KOPT-K1 (cell line): ENCODE measurements around the gene TTC28.
"Not testable (repeated sequence)": the region's sequence is repeated elsewhere in the genome, so short reads cannot be mapped to it uniquely, and the experiment has no call there.

Experiments used
- H3K27ac ChIP-seq: fragments of 200-600 bp; sonication (generic); 2 replicates; pipeline ENCODE4 v1.5.1; 2016; ENCODE audit warnings: antibody characterized with exemption, mild to moderate bottlenecking, low read depth, low read length; ENCODE audit not compliant: poor library complexity, severe bottlenecking
- H3K36me3 ChIP-seq: fragments of 200-600 bp; sonication (generic); 2 replicates; pipeline ENCODE4 v1.5.1; 2017; ENCODE audit warnings: antibody characterized with exemption, mild to moderate bottlenecking, low read length, moderate library complexity; ENCODE audit not compliant: insufficient read depth
- H3K9me3 ChIP-seq: fragments of 200-600 bp; sonication (generic); 2 replicates; pipeline ENCODE4 v1.5.1; 2017; ENCODE audit warnings: antibody characterized with exemption, low read length, mild to moderate bottlenecking; ENCODE audit not compliant: insufficient read depth, poor library complexity, severe bottlenecking

The TTC28 gene

DNA sequence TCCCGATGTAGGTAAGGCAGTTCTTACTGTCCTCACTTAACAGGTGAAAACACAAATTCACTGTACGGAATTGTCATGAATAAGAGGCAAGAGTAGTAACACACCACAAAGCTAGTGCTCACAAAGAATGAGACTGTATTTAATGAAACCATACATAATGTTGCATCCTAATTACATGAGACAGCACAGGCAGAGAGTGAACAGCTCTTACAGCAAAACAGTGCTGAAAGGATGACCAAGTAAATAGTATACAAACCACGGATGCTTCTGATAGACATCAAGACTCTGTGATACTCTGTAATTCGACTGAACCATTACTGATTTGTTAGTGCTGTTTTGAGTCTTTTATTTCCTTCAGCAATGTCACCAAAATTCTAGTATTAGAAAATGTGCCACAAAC lies 282.3 kb downstream of the TTC28 start:
- Histone ChIP-seq H3K27ac (no peak overlapping the region), H3K36me3 (no peaks in the 10 kb centered on the region), H3K9me3 (no peaks in the 10 kb centered on the region)

DNA sequence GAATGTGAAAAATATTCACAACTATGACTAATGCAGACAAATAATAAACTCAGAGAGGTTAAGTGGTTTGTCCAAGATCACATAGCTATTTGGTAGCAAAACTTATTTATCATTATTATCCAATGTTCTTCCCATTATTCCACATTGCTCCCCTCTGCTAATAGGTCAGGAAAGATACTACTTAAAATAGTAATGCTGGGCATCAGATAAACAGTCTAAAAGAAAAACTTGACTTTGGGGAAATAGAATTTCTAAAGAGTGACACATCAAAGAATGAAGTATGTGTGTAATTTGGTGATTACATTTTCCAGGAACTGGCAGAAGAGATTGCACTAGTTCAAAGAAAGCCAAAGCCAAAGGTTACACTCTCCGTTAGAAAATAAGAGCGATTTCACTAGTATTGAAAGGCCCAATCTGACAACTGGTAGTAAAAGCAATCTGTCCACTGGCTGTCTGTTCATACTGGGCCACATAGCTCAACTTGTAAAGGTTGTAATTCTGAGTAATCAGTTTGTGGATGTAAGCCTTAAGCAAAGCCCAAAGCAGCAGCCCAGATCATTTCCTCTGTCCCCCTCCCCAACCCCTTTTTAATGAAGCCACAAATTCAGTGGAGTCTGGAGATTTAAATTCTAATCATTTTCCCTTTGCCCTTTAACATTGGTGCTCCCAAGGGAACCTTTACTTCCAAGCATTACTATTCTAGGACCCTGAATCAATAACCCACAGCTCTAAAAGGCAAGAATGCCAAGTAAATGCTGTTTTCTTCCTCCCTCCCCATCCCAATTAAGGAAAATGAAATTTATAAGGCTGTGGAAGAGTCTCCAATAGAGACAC lies 283.5 kb downstream of the TTC28 start:
- H3K36me3 ChIP-seq: no peaks in the 10 kb centered on the region
- no peak overlapping the region for H3K27ac ChIP-seq
- no peaks in the 10 kb centered on the region for H3K9me3 ChIP-seq

DNA sequence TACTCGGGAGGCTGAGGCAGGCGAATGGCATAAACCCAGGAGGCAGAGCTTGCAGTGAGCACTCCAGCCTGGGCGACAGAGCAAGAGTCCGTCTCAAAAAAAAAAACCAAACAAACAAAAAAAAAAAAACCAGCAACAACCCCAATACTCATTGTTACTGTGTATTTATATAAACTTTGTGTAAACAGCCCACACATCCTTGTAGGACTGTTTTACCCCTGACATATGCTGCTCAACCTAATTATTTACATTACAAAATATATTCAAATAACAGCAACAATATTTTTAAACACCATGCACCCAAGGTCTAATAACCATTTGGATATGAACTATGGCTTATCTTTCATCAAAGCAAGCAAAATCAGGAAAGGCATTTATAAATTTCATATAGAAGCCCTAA lies 284.1 kb downstream of the TTC28 start:
- no peaks in the 10 kb centered on the region for H3K9me3 ChIP-seq
- no peaks in the 10 kb centered on the region for H3K36me3 ChIP-seq
- no peak overlapping the region for H3K27ac ChIP-seq

DNA sequence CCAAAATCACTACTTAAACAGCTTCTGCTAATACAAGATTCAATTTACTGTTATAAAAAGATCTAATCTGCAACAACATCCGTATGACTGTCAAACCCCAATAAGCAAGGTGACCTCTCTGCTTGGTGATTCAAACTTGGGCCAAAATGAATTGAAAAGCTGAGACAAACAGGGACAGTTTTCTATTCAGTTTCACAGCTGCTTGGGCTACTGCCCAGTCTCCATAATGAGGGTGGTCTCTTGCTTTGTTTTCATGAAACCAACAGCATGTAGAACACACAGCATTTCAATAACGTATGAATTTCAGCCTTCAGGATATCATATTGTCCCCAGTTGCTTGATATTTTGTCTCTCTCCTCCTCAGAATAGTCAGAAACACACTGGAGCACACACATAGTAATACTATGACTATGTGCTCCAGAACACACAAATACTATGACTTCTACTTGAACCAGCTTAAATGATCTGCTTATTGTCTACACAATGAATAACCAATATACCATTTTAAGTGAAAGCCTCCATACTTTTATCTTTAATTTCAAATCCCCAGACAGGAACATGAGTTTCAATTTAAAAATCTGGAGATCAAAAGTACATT lies 285.0 kb downstream of the TTC28 start:
- no peaks in the 10 kb centered on the region for H3K36me3 ChIP-seq
- no peaks in the 10 kb centered on the region for H3K9me3 ChIP-seq
- no peak overlapping the region for H3K27ac ChIP-seq

DNA sequence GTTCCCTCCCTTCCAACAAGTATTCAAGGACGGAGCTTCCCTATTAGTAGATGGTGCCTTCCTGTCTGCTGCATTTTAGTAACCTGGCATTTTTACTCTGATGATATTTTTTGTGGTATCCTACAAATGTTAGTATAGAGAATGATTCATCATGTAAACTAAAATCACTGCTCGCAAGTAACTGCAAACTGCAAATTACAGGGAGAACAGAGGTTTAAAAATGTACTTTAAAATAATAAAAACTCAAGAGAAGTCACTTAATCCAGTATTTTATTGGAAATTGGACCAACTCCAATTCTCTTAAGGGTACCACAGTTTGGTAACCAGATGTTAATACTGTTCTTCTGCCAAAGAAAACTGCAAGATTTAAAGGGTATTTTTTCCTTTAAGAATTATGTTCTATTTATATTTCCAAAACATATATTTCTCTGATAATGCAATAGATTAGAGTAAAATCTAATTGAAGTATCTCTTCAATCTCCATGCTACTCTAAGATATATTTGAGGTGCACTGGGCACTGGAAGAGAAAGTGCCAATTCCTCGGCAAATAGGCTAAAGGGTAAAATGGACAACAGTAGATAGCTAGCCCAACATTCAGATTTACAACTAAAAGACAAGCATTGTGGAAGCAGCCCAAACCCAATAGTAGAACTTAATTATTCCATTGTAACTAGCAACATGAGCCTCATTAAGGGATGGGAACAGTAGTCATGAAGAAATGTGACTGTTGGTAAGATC lies 298.0 kb downstream of the TTC28 start:
- H3K9me3 ChIP-seq: no peaks in the 10 kb centered on the region
- no peaks in the 10 kb centered on the region for H3K36me3 ChIP-seq
- no peak overlapping the region for H3K27ac ChIP-seq

DNA sequence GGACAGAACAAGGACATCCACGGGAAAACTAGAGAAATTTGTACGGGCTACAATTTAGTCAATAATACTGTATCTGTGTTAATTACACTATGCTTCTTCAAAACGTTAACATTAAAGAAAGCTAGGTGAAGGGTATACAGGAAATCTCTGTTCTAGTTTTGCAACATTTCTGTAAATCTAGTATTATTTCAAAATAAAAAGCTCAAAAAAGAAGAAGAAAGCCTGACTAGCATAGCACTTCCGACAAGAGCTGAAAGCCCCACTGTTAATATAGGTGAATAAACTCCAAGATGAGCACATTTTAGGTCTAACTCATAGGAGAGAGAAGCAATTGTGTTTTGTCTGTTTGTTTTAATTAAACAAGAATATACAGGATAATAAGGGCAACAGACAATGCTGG lies 299.7 kb downstream of the TTC28 start:
- Histone ChIP-seq H3K9me3 (no peaks in the 10 kb centered on the region), H3K27ac (no peak overlapping the region), H3K36me3 (no peaks in the 10 kb centered on the region)

DNA sequence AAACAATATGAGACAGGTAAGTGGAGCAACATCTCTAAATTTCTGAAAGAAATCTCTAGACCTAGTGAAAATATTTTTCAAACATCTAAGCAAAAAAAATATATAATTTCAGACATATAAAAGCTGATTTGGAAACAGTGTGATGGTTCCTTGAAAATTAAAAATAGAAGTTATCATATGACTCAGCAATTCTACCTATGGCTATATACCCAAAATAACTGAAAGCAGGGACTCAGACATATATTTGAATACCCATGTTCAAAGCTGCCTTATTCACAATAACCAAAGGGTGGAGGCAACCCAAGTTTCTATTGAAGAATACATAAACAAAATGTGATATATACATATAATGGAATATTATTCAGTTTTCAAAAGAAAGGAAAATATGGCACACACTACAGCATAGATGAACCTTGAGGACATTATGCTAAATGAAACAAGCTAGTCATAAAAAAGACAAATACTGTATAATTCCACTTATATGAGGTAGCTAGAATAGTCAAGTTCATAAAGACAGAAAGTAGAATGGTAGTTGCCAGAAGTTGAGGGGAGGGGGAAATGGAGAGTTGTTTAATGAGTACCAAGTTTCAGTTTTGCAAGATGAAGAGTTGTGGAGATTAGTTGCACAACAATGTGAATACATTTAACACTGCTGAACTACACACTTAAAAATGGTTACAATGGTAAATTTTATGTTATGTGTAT lies 300.4 kb downstream of the TTC28 start:
- H3K9me3 ChIP-seq: no peaks in the 10 kb centered on the region
- no peaks in the 10 kb centered on the region for H3K36me3 ChIP-seq
- no peak overlapping the region for H3K27ac ChIP-seq

DNA sequence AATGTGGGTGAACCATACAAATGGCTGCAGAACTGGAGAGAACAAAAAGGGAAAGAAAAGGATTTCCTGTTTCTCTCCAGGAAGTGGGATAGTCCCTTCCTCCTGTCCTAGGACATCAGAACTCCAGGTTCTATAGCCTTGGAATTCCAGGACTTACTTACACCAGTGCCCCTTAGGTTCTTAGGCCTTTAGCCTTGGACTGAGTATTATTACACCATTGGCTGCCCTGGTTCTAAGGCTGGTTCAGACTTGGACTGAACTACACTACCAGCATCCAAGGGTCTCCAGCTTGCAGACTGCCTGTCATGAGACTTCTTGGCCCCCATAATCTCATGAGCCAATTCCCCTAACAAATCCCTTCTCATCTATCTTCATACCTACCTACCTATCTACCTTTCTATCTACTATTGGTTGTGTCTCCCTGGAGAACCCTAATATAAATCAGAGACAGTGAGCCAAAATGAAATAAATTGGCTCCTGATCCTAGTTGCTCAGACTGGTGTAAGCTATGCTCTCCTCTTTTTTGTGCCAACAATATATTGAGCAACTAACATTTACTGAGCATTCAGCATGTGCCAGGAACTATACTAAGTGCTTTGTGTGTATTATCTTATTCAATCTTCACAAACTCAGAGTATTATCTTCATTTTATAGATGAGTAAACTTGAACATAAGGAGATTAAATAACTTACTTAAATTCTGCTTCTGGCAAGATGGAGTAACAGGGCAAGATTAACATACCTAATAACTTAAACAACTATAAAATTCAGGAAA lies 303.7 kb downstream of the TTC28 start:
- Histone ChIP-seq H3K36me3 (no peaks in the 10 kb centered on the region), H3K27ac (no peak overlapping the region), H3K9me3 (no peaks in the 10 kb centered on the region)

DNA sequence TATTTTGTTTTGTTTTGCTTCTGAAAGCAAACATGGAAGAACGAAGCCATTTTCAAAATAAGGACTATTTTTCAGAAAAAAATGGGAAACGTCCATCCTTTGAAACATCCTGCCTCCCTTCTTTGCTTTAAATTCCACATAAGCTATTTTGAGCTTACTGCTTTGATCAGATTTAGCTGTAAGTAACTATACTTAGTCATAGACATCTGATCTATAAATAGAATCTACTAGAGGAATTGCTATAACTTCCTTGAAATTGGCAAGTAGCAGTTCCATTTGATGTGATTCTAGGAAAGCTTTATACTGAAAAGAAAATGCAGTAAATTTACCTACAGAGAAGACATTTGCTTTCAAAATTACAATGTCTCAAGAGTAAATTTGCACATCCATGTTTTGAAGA lies 305.8 kb downstream of the TTC28 start:
- Histone ChIP-seq H3K9me3 (no peaks in the 10 kb centered on the region), H3K27ac (no peak overlapping the region), H3K36me3 (no peaks in the 10 kb centered on the region)

DNA sequence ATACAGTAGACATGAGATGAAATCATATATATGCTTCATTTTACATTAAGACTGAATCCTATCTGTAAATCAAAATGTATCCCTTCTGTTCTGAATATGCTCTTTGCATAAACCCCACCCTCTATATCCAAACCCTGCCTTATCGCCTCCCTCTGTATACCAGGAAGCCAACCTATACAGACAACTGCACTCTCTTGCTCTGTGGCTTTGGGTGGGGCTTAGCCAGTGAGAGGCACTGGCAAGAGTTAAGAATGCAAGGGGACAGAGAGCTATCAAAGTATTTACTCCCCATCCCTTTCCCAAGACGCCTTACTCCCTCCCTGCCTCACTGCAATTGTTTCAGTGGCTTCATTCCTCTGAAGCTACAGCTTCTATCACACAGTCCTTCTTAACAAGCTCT lies 309.8 kb downstream of the TTC28 start:
- no peaks in the 10 kb centered on the region for H3K36me3 ChIP-seq
- H3K9me3 ChIP-seq: no peaks in the 10 kb centered on the region
- no peak overlapping the region for H3K27ac ChIP-seq

DNA sequence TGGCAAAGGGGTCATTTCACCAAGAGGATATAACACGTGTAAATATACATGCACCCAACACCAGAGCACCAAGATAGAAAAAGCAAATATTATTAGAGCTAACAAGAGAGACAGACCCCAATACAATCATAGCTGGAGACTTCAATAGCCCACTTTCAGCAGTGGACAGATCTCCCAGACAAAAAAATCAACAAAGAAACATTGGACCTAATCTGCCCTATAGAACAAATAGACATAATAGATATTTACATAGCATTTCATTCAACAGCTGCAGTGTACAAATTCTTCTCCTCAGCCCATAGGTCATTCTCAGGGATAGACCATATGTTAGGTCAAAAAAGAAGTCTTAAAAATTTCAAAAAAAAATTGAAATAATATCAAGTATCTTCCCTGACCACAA lies 312.8 kb downstream of the TTC28 start:
- peaks cover 17% of the 10 kb centered on the region for H3K9me3 ChIP-seq
- H3K27ac ChIP-seq: no peak overlapping the region
- H3K36me3 ChIP-seq: no peaks in the 10 kb centered on the region

DNA sequence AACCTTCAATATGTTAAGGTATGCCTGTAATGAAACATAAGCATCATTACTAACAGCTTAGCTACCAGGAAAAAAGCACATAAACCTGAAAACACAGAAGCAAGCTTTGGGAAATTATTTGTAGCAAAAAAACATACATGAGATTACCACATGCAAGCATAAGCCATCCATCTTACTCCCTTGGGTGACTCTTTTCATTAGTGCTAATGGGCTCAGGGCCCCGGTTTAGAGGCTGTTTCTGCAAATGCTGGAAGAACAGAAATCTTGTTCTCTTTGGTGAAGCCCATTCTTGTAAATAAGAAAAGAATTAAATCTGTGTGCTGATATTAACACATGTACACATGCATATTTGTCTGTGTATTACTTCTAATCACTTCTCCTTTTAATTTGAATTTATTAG lies 314.3 kb downstream of the TTC28 start:
- Histone ChIP-seq H3K9me3 (peaks cover 17% of the 10 kb centered on the region), H3K36me3 (no peaks in the 10 kb centered on the region), H3K27ac (no peak overlapping the region)

DNA sequence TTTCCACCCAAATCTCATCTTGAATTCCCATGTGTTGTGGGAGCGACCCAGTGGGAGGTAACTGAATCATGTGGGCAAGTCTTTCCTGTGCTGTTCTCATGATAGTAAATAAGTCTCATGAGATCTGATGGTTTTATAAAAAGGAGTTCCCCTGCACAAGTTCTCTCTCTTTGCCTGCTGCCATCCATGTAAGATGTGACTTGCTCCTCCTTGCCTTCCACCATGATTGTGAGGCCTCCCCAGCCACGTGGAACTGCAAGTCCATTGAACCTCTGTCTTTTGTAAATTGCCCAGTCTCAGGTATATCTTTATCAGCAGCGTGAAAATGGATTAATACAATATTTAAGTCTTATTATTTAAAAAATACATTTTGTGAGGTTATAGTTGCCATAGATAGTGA lies 315.5 kb downstream of the TTC28 start:
- not testable (repeated sequence) for H3K36me3 ChIP-seq, H3K27ac ChIP-seq
- peaks cover 17% of the 10 kb centered on the region for H3K9me3 ChIP-seq

DNA sequence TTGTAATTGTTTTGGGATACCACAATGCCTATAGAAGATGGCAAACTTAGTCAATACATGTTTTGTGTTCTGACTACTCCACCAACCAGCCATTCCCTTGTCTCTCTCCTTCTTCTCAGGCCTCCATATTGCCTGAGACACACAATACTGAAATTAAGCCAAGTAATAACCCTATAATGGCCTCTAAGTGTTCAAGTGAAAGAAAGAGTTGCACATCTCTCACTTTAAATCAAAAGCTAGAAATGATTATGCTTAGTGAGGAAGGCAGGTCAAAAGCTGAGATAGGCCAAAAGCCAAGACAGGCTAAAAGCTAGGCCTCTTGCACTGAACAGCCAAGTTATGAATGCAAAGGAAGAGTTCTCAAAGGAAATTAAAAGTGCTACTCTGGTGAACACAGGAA lies 318.7 kb downstream of the TTC28 start:
- H3K27ac ChIP-seq: no peak overlapping the region
- H3K9me3 ChIP-seq: peaks cover 17% of the 10 kb centered on the region
- H3K36me3 ChIP-seq: no peaks in the 10 kb centered on the region
